NT2/D1 (cell line): ENCODE measurements around the gene CYP27A1.

ENCODE experiments used
- SUZ12 ChIP-seq: IDR thresholded peaks from 2 replicates; pipeline ENCODE4 v1.6.1; 2011; ENCODE audit not compliant: insufficient read length, insufficient read depth; ENCODE audit errors: extremely low read depth
- YY1 ChIP-seq: IDR thresholded peaks from 2 replicates; pipeline ENCODE4 v1.6.1; 2011; ENCODE audit not compliant: insufficient read length, insufficient read depth
- ZNF274 ChIP-seq: IDR thresholded peaks from 2 replicates; pipeline ENCODE4 v1.6.1; 2011; ENCODE audit warnings: mild to moderate bottlenecking, low read depth, low read length

DNA sequence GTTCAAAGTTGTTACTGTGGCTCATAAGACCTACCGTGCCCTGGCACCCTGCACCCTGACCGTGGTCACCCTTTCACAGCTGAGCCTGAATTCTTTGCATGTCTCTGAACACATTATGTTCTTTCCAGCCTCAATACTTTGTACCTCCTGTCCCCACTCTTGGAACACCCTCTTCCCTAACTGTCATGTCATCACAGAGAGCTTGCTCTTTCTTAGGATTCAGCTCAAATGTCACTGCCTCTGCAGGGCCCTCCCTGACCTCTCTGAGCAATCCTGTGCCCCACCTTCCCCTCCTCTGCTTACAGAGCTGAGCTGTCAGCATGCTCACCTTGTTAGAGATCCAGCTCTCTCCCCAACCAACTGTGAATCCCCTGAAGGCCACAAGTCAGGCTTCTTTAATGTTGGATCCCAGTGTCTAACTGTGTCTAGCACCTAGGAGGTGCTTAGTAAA is 34.6 kb downstream of the CYP27A1 start:
- no peak for TF ChIP-seq YY1
- no peak for TF ChIP-seq ZNF274
- TF ChIP-seq SUZ12: no peak
